Measurements from ENCODE around the gene ACAP1. TPM values are rescaled to one million over a fixed set of nuclear protein-coding genes. Genes with fewer than 3 reads are reported as not detected.

Gene ACAP1
- total RNA-seq, 1 donor from 2014 or later, result 328 TPM

DNA sequence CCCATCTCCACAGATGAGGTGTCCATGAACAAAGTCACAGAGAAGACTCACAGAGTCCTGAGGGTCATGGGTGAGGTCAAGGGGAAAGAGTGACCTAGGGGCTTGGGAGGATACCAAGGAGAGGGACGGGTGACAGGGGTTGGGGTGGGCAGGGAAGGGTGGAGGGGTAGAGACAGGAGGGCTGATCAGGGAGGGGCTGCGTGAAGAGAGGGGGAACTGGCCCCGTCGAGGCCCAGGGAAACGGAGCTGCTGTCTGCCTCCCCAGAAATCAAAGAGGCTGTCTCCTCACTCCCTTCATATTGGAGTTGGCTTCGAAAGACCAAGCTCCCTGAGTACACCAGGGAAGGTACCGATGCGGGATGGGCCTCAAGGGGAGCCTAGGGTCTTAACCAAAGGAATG, 19.2 kb downstream of the ACAP1 start:
- ChIA-PET CTCF (interaction anchor here (0.7 to 4.2 kb wide), 24 partner anchors 10 to 332 kb away, joined by 3 to 31 read pairs (median 4); partner anchors contain the start of genes ACAP1, FGF11, MPDU1 and SENP3), POLR2A (interaction anchor here (0.6 to 2.0 kb wide), 19 partner anchors 19 to 332 kb away, joined by 3 to 12 read pairs (median 4); partner anchors contain the start of genes ACAP1, CD68, FGF11 and MPDU1)
- TF ChIP-seq, protein P1, sequence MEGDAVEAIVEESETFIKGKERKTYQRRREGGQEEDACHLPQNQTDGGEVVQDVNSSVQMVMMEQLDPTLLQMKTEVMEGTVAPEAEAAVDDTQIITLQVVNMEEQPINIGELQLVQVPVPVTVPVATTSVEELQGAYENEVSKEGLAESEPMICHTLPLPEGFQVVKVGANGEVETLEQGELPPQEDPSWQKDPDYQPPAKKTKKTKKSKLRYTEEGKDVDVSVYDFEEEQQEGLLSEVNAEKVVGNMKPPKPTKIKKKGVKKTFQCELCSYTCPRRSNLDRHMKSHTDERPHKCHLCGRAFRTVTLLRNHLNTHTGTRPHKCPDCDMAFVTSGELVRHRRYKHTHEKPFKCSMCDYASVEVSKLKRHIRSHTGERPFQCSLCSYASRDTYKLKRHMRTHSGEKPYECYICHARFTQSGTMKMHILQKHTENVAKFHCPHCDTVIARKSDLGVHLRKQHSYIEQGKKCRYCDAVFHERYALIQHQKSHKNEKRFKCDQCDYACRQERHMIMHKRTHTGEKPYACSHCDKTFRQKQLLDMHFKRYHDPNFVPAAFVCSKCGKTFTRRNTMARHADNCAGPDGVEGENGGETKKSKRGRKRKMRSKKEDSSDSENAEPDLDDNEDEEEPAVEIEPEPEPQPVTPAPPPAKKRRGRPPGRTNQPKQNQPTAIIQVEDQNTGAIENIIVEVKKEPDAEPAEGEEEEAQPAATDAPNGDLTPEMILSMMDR (IDR thresholded peaks at IDR 0.05), result no peak
- H3K4me3 Mint-ChIP-seq, result no peak overlapping the region
- no peak for DNase-seq
- H3K9me3 Mint-ChIP-seq, result no peaks in the 10 kb centered on the region
- H3K4me1 Mint-ChIP-seq, result peaks cover 31% of the 10 kb centered on the region
- intact Hi-C loops (cut with micrococcal nuclease), result no loop called here
- H3K27ac Mint-ChIP-seq, result no peak overlapping the region
- H3K36me3 Mint-ChIP-seq (ENCODE audit: low read depth), result peaks cover 2% of the 10 kb centered on the region
- ATAC-seq (ENCODE audit: low read depth), result no peak
- H3K27me3 Mint-ChIP-seq, result no peaks in the 10 kb centered on the region

- ChIA-PET POLR2A (interaction anchor here (0.6 to 2.0 kb wide), 18 partner anchors 19 to 332 kb away, joined by 3 to 12 read pairs (median 4); partner anchors contain the start of genes ACAP1, CD68, FGF11 and MPDU1), CTCF (interaction anchor here (0.7 to 4.2 kb wide), 25 partner anchors 11 to 331 kb away, joined by 3 to 31 read pairs (median 4); partner anchors contain the start of genes ACAP1, FGF11, MPDU1 and SENP3)
- H3K27ac Mint-ChIP-seq, result no peak overlapping the region
- intact Hi-C loops (cut with micrococcal nuclease), result loop anchor here (1.0 to 2.0 kb wide), 5 partner anchors 38 to 205 kb away; partner anchors contain the start of genes PLSCR3, POLR2A and SENP3
- DNase-seq, result peak; percentile 78
- no peak overlapping the region for H3K4me3 Mint-ChIP-seq
- peaks cover 2% of the 10 kb centered on the region for H3K36me3 Mint-ChIP-seq (ENCODE audit: low read depth)
- ATAC-seq (ENCODE audit: low read depth), result peak; percentile 56
- H3K27me3 Mint-ChIP-seq, result no peaks in the 10 kb centered on the region
- TF ChIP-seq, protein P1 (IDR thresholded peaks at IDR 0.05), result no peak
- H3K4me1 Mint-ChIP-seq, result peaks cover 26% of the 10 kb centered on the region
- H3K9me3 Mint-ChIP-seq, result no peaks in the 10 kb centered on the region
Measured at GRCh38 chr17:7356072-7356549, 19.8 kb downstream of the ACAP1 start.

- no peaks in the 10 kb centered on the region for H3K9me3 Mint-ChIP-seq
- CTCF ChIA-PET, result interaction anchor here (0.8 to 4.2 kb wide), 11 partner anchors 19 to 331 kb away, joined by 4 to 31 read pairs (median 11); partner anchors contain the start of genes ACAP1, SENP3, SOX15 and TP53
- H3K4me3 Mint-ChIP-seq, result no peak overlapping the region
- no peak overlapping the region for H3K27ac Mint-ChIP-seq
- TF ChIP-seq, protein P1 (IDR thresholded peaks at IDR 0.05), result no peak
- ATAC-seq (ENCODE audit: low read depth) (no peak), DNase-seq (no peak)
- no peaks in the 10 kb centered on the region for H3K27me3 Mint-ChIP-seq
- peaks cover 23% of the 10 kb centered on the region for H3K4me1 Mint-ChIP-seq
- POLR2A ChIA-PET, result interaction anchor here (1.2 to 1.7 kb wide), 8 partner anchors 37 to 331 kb away, joined by 3 to 12 read pairs (median 4); partner anchors contain the start of genes CD68, PLSCR3, POLR2A and TMEM102
- intact Hi-C loops (cut with micrococcal nuclease), result loop anchor here (1.0 to 2.0 kb wide), 5 partner anchors 38 to 205 kb away; partner anchors contain the start of genes PLSCR3, POLR2A and SENP3
- peaks cover 2% of the 10 kb centered on the region for H3K36me3 Mint-ChIP-seq (ENCODE audit: low read depth)
Measured at GRCh38 chr17:7356756-7357155, 20.4 kb downstream of the ACAP1 start.

DNA sequence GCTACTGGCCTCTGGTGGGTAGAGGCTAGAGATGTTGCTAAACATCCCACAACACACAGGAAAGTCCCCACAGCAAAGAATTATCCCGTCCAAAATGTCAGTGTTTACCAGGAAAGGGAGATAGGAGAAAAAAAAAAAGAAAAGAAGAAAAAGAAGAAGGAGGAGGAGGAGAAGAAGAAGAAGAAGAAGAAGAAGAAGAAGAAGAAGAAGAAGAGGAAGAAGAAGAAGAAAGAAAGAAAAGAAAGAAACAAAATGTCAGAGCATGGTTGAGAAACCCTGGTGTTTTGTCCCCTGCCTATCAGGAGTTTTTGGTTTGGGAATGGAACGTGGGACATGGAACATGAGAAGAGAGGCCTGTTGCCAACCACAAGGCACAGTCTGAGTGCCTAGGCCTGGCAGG, 21.1 kb downstream of the ACAP1 start:
- POLR2A ChIA-PET, result no interaction called here
- DNase-seq (no peak), ATAC-seq (ENCODE audit: low read depth) (no peak)
- TF ChIP-seq, protein P1 (IDR thresholded peaks at IDR 0.05), result no peak
- Mint-ChIP-seq H3K9me3 (no peaks in the 10 kb centered on the region), H3K4me3 (no peak overlapping the region), H3K4me1 (peaks cover 21% of the 10 kb centered on the region), H3K36me3 (ENCODE audit: low read depth) (no peaks in the 10 kb centered on the region), H3K27me3 (no peaks in the 10 kb centered on the region), H3K27ac (no peak overlapping the region)
- intact Hi-C loops (cut with micrococcal nuclease), result loop anchor here (2.0 kb wide), 1 partner anchor 157 kb away; no protein-coding TSS in a partner anchor
- CTCF ChIA-PET, result interaction anchor here (1.9 to 4.2 kb wide), 4 partner anchors 79 to 232 kb away, joined by 7 to 31 read pairs (median 26); partner anchors contain the start of genes SENP3 and SOX15

DNA sequence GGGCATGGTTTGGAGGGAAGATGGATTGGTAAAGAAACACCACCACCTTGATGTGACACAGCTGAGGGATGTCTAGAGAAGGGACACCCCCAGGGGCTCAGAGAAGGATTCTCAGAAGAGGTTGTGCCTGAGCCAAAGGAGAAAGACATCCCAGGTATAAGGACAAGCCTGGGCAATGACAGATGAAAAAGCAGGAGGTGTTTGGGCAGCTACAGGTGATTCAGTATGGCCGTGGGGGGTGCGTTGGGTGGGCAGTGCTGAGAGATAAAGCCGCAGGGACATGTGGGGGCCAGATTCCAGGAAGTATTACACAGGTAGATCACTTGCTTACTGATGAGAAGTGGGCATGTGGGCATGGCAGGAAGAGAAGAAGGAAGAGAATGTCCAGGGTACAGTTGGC, 25.6 kb downstream of the ACAP1 start:
- no peak overlapping the region for H3K27ac Mint-ChIP-seq

More for the DNA sequence above, 25.6 kb downstream of the ACAP1 start:
- Mint-ChIP-seq H3K4me1 (no peaks in the 10 kb centered on the region), H3K9me3 (no peaks in the 10 kb centered on the region), H3K27me3 (no peaks in the 10 kb centered on the region), H3K36me3 (ENCODE audit: low read depth) (no peaks in the 10 kb centered on the region), H3K4me3 (no peak overlapping the region)
- DNase-seq, result no peak
- intact Hi-C loops (cut with micrococcal nuclease), result no loop called here
- POLR2A ChIA-PET, result no interaction called here
- ATAC-seq (ENCODE audit: low read depth), result no peak
- CTCF ChIA-PET, result no interaction called here
- TF ChIP-seq, protein P1 (IDR thresholded peaks at IDR 0.05), result no peak
